ENCODE results near the gene POTEF.
"Not testable (repeated sequence)": the region's sequence is repeated elsewhere in the genome, so short reads cannot be mapped to it uniquely, and the experiment has no call there.

Gene POTEF

DNA sequence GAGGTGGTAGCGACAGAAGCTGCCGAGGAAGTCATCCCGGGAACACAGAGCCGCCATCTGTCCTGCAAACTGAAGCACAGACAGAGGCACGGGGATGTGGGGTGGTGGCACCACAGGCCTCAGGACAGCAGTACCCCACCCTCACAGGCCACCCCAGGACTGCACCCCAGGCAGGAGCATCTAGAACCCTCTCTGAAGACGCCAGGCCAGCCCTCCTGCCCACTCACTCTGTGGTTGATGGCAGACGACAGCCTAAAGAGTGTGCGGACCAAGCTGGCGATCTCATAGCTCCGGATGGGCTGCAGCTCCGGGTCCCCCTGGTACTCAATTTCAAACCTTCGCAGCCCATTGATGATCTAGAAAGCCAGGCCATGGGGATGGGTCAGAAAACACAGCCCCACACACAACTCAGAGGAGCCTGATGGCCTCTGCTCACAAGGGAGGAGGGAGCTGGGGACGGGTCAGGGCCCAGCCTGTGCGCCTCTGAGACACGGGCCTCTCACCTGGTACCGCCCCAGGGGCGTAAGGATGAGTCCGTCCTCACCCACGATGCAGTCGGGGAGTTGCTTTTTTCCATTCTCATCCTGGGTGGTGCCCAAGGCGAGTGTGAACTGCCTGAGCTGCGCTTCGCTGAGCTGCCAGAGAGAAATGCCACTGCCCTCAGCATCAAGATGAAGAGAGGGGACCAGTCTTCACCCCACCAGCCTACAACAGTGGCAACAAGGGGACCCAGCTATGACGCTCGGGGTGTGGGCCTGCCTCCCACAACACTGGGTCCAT, 24.0 kb upstream of the POTEF start:
- no peak for DNase-seq (ENCODE audit: low spot score)

- not testable (repeated sequence) for DNase-seq (ENCODE audit: low spot score)
Observed at GRCh38 chr2:130152136-130152815, 23.3 kb upstream of the POTEF start.

GRCh38 chr2:130151145-130151512, 22.1 kb upstream of the POTEF start:
- DNase-seq (ENCODE audit: low spot score): not testable (repeated sequence)

DNA sequence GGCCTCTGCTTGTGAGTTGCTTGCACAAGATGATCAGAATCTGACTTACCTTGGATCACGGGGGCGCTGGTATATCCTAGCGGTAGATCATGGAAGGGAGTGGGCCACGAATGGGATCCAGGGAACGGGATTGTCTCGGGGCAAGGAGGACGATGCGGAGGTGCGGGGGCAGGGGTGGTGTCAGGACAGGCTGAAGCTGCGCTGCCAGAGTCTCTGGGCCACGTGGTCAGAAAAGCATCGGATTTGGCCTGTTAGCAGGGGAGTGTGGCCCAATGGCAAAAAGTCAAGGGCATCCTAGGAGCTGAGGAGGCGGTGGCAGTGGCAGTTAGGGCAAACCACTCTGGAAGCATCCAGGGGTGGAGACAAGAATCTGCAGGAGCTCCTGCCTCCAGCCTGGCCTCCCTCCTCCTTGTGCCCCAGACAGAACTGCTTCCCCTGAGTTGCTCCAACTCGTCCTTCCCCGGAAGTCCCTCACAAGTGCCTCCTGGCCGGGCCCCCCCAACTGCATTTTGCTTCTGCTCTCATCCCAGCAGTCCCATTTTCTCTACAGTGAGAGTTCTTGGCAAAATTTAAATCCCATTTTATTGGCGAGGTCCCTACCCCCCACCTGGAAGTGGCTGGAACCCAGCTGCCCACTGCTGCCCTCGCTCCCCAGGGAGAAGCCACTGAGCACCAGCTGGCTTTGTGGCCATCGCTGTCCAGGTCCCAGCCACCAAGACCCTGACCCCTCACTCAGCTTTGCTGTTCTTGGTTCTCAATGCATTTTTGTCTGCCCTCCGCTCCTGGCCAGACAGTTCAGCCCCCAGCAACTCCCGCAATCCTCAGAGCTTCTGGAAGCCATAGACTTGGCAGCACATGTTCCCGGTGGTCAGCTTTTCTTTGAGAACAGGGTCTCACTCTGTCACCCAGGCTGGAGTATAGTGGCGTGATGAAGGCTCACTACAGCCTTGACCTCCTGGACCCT, 21.4 kb upstream of the POTEF start:
- DNase-seq (ENCODE audit: low spot score): no peak

DNA sequence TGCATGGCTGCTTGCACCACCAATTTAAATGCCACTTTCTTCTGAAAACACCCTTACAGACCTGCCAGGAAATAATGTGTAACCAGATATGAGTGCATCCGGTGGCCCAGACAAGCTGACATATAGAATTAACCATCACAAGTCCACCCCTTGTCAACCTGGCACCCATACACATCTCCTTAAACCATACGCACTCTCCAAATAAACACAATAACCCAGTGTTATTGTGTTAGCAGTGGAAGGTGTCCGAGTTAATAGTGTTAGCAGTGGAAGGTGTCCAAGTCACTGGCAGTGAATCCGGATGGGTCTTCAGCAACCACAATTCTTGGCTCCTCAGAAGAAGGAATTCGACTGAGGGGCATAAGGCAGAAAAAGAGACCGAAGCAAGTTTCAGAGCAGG, 19.5 kb upstream of the POTEF start:
- not testable (repeated sequence) for DNase-seq (ENCODE audit: low spot score)

- not testable (repeated sequence) for DNase-seq (ENCODE audit: low spot score)
Observed at GRCh38 chr2:130145006-130145414, 16.0 kb upstream of the POTEF start, which contains the start of gene CCDC74B. CCDC74B (minus strand) TSS chr2:130145112; CDS start chr2:130144996, 116 bp downstream.

- DNase-seq (ENCODE audit: low spot score): not testable (repeated sequence)
Observed at GRCh38 chr2:130143266-130144039, 14.4 kb upstream of the POTEF start.

GRCh38 chr2:130142396-130143265, 13.6 kb upstream of the POTEF start:
- DNase-seq (ENCODE audit: low spot score): not testable (repeated sequence)

- DNase-seq (ENCODE audit: low spot score): not testable (repeated sequence)
Observed at GRCh38 chr2:130141645-130142370, 12.8 kb upstream of the POTEF start.

GRCh38 chr2:130141002-130141401, 12.0 kb upstream of the POTEF start:
- DNase-seq (ENCODE audit: low spot score): not testable (repeated sequence)

DNA sequence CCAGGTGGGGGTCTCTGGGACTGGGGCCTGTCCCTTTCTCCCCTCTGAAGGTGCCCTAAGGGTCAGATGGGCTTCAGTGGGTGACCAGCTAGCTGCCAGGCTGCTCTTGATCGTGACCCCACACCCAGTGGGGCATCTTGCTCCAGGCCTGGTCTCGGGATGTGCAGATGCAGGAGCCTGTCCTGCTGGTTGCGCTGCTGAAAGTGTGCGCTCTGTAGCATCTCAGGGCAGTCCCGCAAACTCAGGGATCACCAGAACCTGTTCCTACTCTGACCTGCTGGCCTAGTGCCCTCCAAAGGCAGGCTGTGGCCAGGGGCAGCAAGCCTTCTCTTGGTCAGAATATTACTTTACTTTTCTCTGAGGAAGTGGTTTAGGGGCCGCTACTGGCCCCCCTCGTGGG, 11.5 kb upstream of the POTEF start:
- not testable (repeated sequence) for DNase-seq (ENCODE audit: low spot score)

DNA sequence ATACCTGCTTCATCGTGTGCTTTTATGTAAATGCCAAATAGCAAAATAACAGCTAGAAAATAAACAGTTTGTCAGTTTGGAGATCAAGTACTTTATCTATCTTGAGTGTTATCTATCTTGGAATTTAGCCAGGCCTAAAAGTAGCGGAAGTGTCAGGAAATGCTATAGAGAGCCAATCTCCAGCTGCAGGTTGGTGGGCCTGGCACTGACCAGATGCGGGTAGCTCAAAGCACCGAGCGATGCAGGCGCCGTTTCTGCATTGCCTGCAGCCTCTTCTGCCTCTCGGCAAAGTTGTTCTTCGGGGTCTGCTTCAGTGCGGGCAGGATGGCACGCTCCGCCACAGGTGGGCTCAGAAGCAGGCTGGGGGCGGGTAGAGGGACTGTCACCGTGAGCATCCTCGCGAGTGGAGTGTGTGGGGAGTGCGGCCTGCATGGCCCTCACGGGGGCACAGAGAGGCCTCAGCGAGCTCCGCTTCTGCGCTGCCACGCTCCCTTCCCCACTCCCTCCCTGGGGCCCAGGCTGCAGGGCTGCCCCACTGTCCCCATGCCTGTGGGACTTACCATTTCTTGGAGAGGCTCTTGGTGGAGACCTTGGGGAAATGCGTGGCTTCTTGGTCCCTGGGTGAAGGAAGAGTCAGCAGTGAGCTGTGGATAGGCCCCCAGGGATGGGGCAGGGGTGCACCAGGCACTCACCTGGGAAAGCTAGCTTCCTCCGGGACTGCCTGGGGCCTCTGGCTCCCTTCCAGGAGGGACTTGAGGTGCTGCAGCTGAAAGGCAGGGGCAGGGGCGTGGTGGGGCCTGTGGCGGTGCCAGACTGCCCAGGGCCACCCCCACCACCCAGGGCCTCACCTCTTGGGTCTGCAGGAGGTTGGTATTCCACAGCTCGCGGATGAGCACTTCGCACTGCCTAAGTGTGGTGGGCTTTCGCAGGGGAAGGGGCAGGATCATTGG, 10.6 kb upstream of the POTEF start:
- DNase-seq (ENCODE audit: low spot score): not testable (repeated sequence)

DNA sequence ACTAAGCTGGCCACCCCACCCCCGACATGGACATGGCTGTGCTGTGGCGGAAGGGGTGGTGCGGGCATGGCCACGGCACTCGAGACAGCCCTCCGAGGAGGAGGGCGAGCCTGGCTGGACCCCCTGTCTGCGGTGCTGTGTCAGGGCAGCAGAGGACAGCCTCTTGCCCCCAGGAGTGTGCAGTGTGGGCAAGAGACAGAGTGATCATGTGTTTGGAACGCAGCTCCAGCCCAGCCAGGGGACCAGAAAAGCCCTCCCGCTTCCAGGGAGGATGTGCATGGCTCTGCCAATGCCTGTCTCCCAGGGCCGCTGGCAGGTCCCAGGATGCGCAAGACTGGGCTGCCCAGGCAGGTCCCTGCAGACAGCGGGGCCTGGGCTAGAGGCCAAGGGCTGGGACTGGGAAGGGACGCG, 9.8 kb upstream of the POTEF start:
- not testable (repeated sequence) for DNase-seq (ENCODE audit: low spot score)

DNA sequence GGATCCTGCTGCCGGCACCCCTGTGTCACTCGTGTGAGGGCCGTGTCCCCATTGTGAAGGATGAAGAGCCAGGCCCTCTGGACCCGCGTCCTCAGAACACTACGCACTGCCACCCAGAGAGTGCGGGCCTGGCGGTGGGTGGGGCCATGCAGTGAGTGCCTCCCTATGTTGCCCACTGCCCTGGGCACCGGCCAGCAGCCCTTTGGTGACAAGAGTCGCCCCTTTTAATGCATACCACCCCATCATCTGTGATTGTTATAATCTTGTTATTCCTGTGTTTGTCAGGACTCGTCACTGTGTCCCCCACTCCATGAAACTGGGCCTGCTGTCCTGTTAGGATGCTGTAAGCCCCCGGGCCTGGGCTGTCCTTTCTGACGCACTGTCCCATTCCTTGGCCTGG, 9.3 kb upstream of the POTEF start:
- not testable (repeated sequence) for DNase-seq (ENCODE audit: low spot score)

- DNase-seq (ENCODE audit: low spot score): not testable (repeated sequence)
Observed at GRCh38 chr2:130137118-130137517, 8.1 kb upstream of the POTEF start.

- DNase-seq (ENCODE audit: low spot score): not testable (repeated sequence)
Observed at GRCh38 chr2:130136546-130136945, 7.5 kb upstream of the POTEF start.

DNA sequence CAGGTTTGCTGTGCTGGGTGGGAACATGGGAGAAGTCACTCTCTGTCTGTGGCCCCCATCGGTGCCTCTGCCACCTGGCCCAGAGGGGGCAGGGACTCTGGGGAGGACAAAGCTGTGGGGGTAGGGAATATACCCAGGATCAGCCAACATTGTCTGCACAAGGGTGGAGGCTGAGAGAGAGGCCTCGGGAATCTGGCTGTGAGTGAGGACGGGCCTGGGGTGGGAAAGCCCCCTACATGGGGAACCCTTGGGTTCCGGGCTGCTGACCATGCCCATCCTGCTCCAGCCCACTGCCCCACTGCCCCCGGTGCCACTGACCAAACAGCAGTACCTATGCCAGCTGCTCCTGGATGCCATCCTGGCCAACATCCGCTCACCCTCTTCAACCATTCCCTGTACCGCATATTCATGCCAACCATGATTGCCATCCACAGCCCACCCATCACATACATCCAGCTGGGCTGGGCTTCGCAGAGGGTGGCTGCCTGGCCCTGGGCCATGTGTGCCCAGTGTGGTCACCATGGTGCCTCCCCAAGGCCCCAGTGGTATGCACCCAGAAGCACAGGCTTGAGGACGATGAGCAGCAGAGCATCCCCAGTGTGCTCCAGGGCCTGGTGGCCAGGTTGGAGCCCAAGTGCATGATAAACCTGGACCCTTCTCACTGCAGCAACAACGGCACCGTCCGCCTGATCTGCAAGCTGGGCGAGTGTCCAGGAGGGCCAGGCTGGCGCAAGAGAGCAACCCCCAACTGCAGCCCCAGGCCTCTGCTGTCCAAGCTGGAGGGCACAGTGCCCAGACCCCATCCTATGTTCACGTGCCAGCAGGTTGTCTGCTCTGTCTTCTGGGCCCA, 6.9 kb upstream of the POTEF start:
- DNase-seq (ENCODE audit: low spot score): no peak

Data from germinal center (tissue), 1 donor.